H1 (cell line): ENCODE measurements around the gene SPOCK3.

Experiments used
- CEBPB ChIP-seq: IDR thresholded peaks from 2 replicates; pipeline ENCODE4 v1.6.1; 2012; ENCODE audit warnings: low read depth, low read length
- CREB1 ChIP-seq: IDR thresholded peaks from 2 replicates; pipeline ENCODE4 v1.6.1; 2012; ENCODE audit warnings: inconsistent platforms
- EGR1 ChIP-seq: IDR thresholded peaks from 2 replicates; pipeline ENCODE4 v1.6.1; 2011; ENCODE audit warnings: low read depth, low read length, borderline replicate concordance
- EP300 ChIP-seq, 2 experiments: IDR thresholded peaks; 1 replicate in 1 of 2; 2 replicates in 1 of 2; pipeline ENCODE4 v1.6.1; 2011 to 2012; ENCODE audit warnings: low read depth in 2 of 2, low read length in 2 of 2, mild to moderate bottlenecking in 2 of 2, borderline replicate concordance in 1 of 2, inconsistent platforms in 1 of 2, moderate library complexity in 1 of 2
- EZH2 ChIP-seq: fragments of 200-600 bp; sonication (generic); IDR thresholded peaks from 2 replicates; pipeline ENCODE4 v1.7.1; 2012; ENCODE audit warnings: low read depth, mild to moderate bottlenecking, moderate library complexity, low read length, inconsistent platforms; ENCODE audit not compliant: severe bottlenecking
- GABPA ChIP-seq: IDR thresholded peaks from 2 replicates; pipeline ENCODE4 v1.6.1; 2011; ENCODE audit warnings: mild to moderate bottlenecking, low read length, moderate library complexity, borderline replicate concordance; ENCODE audit not compliant: insufficient read depth
- KDM1A ChIP-seq: fragments of 200-600, 300-600 bp; sonication (generic); IDR thresholded peaks from 2 replicates; pipeline ENCODE4 v1.7.1; 2016; ENCODE audit warnings: mild to moderate bottlenecking, low read length, borderline replicate concordance
- POLR2A ChIP-seq, 2 experiments: IDR thresholded peaks; 1 replicate in 1 of 2; 2 replicates in 1 of 2; pipeline ENCODE4 v1.6.1; 2011; ENCODE audit warnings: low read depth in 2 of 2, low read length in 2 of 2, mild to moderate bottlenecking in 2 of 2; ENCODE audit errors: control extremely low read depth in 1 of 2
- POLR2AphosphoS5 ChIP-seq: IDR thresholded peaks from 2 replicates; pipeline ENCODE4 v1.6.1; 2011; ENCODE audit warnings: low read depth, low read length
- POU5F1 ChIP-seq: IDR thresholded peaks from 2 replicates; pipeline ENCODE4 v1.6.1; 2011; ENCODE audit warnings: low read depth, mild to moderate bottlenecking, low read length, moderate library complexity
- SIN3A ChIP-seq, 2 experiments: IDR thresholded peaks in 1 of 2; conservative IDR thresholded peaks in 1 of 2; 2 replicates each; pipeline ENCODE4 v1.6.1; 2011 to 2012; ENCODE audit warnings: low read length in 2 of 2, improper control_type of control experiment in 1 of 2, low read depth in 1 of 2, mild to moderate bottlenecking in 1 of 2
- SP1 ChIP-seq: IDR thresholded peaks from 2 replicates; pipeline ENCODE4 v1.6.1; 2011; ENCODE audit warnings: low read depth, low read length
- TF ChIP-seq, protein P1 (sequence below), 3 experiments: IDR thresholded peaks; 1 replicate in 2 of 3; 2 replicates in 1 of 3; pipeline versions ENCODE4 v1.5.1 to v1.6.1; 2011; ENCODE audit warnings: low read length in 3 of 3, mild to moderate bottlenecking in 3 of 3, inconsistent platforms in 2 of 3, low read depth in 1 of 3, moderate library complexity in 1 of 3; ENCODE audit not compliant: insufficient read depth in 1 of 3; ENCODE audit errors: control extremely low read depth in 1 of 3
- TF ChIP-seq, protein P2 (sequence below): IDR thresholded peaks from 2 replicates; pipeline ENCODE4 v1.6.1; 2012; ENCODE audit warnings: low read length, inconsistent platforms

DNA sequence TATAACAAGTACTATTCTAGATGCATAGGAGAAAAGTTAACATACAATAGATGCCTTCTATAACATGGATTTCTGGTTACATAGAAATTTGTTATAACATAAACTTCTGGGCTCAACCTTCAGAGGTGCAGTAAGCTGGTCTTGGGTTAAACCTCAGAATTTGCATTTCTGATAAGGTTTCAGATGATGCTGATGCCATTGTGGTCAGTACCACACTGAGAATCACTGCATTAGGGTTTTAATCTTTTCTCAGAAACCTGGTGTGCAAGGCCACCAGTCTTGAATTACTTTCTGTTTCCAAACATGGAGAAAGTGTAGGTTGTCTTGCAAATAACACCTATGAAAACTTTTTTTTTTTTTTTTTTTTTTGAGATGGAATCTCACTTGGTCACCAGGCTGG is 146.2 kb downstream of the SPOCK3 start:
- TF ChIP-seq POLR2A (IDR thresholded peaks at IDR 0.05; ENCODE audit: control extremely low read depth in 1 of 2, low read depth in 2 of 2, low read length in 2 of 2) (no peak), POLR2AphosphoS5 (no peak), SP1 (no peak), EP300 (IDR thresholded peaks at IDR 0.05; ENCODE audit: borderline replicate concordance in 1 of 2, low read depth in 2 of 2, low read length in 2 of 2) (no peak), GABPA (no peak), EZH2 (no peak), KDM1A (no peak), POU5F1 (no peak), CREB1 (no peak), EGR1 (no peak), SIN3A (conservative IDR thresholded peaks at IDR 0.05 in 1 of 2, IDR thresholded peaks at IDR 0.05 in 1 of 2; ENCODE audit: low read depth in 1 of 2, low read length in 2 of 2) (no peak), CEBPB (no peak)
- TF ChIP-seq, protein P1, sequence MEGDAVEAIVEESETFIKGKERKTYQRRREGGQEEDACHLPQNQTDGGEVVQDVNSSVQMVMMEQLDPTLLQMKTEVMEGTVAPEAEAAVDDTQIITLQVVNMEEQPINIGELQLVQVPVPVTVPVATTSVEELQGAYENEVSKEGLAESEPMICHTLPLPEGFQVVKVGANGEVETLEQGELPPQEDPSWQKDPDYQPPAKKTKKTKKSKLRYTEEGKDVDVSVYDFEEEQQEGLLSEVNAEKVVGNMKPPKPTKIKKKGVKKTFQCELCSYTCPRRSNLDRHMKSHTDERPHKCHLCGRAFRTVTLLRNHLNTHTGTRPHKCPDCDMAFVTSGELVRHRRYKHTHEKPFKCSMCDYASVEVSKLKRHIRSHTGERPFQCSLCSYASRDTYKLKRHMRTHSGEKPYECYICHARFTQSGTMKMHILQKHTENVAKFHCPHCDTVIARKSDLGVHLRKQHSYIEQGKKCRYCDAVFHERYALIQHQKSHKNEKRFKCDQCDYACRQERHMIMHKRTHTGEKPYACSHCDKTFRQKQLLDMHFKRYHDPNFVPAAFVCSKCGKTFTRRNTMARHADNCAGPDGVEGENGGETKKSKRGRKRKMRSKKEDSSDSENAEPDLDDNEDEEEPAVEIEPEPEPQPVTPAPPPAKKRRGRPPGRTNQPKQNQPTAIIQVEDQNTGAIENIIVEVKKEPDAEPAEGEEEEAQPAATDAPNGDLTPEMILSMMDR (IDR thresholded peaks at IDR 0.05; ENCODE audit: control extremely low read depth in 1 of 3, insufficient read depth in 1 of 3, low read depth in 1 of 3, low read length in 3 of 3) = no peak
- TF ChIP-seq, protein P2, sequence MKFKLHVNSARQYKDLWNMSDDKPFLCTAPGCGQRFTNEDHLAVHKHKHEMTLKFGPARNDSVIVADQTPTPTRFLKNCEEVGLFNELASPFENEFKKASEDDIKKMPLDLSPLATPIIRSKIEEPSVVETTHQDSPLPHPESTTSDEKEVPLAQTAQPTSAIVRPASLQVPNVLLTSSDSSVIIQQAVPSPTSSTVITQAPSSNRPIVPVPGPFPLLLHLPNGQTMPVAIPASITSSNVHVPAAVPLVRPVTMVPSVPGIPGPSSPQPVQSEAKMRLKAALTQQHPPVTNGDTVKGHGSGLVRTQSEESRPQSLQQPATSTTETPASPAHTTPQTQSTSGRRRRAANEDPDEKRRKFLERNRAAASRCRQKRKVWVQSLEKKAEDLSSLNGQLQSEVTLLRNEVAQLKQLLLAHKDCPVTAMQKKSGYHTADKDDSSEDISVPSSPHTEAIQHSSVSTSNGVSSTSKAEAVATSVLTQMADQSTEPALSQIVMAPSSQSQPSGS = no peak
